Measurements from ENCODE around the gene UNC80.

UNC80 gene

GRCh38 chr2:209913786-209914345 lies 142.2 kb downstream of the UNC80 start:
- DNase-seq, result no peak

- no peak for DNase-seq
Measured at GRCh38 chr2:209917154-209917771, 145.6 kb downstream of the UNC80 start.

GRCh38 chr2:209918251-209918650 lies 146.6 kb downstream of the UNC80 start:
- DNase-seq, result no peak

GRCh38 chr2:209922116-209922515 lies 150.5 kb downstream of the UNC80 start:
- DNase-seq, result no peak

GRCh38 chr2:209929369-209929768 lies 157.7 kb downstream of the UNC80 start:
- no peak for DNase-seq

- no peak for DNase-seq
Measured at GRCh38 chr2:209933499-209934483, 162.2 kb downstream of the UNC80 start.

GRCh38 chr2:209936106-209936666 lies 164.6 kb downstream of the UNC80 start:
- peak in 1 of 2 experiments; percentile 4 for DNase-seq

- DNase-seq, result no peak
Measured at GRCh38 chr2:209937893-209938292, 166.3 kb downstream of the UNC80 start.

- no peak for DNase-seq
Measured at GRCh38 chr2:209938906-209939305, 167.3 kb downstream of the UNC80 start.

GRCh38 chr2:209940936-209941335 lies 169.3 kb downstream of the UNC80 start:
- DNase-seq, result no peak

- DNase-seq, result peak; percentile 3 to 23
Measured at GRCh38 chr2:209942426-209942825, 170.8 kb downstream of the UNC80 start.

GRCh38 chr2:209942936-209943605 lies 171.4 kb downstream of the UNC80 start:
- DNase-seq, result no peak

GRCh38 chr2:209943776-209944175 lies 172.1 kb downstream of the UNC80 start:
- DNase-seq, result no peak

GRCh38 chr2:209946539-209946938 lies 174.9 kb downstream of the UNC80 start:
- DNase-seq, result no peak

GRCh38 chr2:209956271-209956670 lies 184.6 kb downstream of the UNC80 start:
- no peak for DNase-seq

- DNase-seq, result no peak
Measured at GRCh38 chr2:209958016-209958415, 186.4 kb downstream of the UNC80 start.

- no peak for DNase-seq
Measured at GRCh38 chr2:209960045-209960444, 188.4 kb downstream of the UNC80 start.

- DNase-seq, result peak; percentile 67
Measured at GRCh38 chr2:209960676-209961630, 189.3 kb downstream of the UNC80 start.

- DNase-seq, result no peak
Measured at GRCh38 chr2:209965723-209966122, 194.1 kb downstream of the UNC80 start.

- no peak for DNase-seq
Measured at GRCh38 chr2:209969692-209970091, 198.1 kb downstream of the UNC80 start.

- DNase-seq, result no peak
Measured at GRCh38 chr2:209970271-209970670, 198.6 kb downstream of the UNC80 start.

GRCh38 chr2:209970711-209971110 lies 199.1 kb downstream of the UNC80 start:
- no peak for DNase-seq
